ENCODE results near the gene METTL1. TPM values are rescaled to one million over a fixed set of nuclear protein-coding genes. Genes with fewer than 3 reads are reported as not detected.

The METTL1 gene
- total and polyA plus RNA-seq, 2 donors: 4.9 to 16.1 TPM

DNA sequence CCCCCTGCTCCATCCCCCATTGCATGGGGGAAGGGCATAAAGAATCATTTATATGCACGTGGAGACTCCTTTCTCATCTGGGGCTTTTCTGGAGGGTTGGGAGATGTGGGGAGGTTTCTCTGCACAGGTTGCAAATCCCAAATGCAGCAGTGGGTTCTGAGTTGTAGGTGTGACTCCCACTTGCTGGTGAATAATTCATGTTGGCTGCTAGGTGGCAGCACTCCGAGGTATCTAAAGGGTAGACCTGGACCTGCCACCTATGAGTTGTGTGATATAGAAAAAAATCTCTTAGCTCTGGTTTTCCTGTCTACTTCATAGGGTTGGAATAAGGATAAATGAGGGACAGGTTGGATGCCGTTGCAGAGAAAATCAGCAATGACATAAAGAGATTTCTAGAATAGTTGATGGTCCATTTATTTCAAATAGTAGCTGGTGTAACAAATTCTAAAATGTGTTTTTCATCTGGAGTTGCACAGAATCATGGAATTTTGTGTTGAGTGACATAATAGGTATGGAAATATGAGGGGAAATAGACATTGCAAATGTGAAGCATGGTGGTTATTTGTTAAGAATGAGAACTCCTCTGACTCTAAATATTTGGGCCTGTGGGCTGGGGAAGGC is 12.4 kb downstream of the METTL1 start:
- no peak overlapping the region for H3K27ac ChIP-seq (ENCODE audit: low read depth)
- no peak for DNase-seq (ENCODE audit: extremely low spot score)
- H3K4me3 ChIP-seq (ENCODE audit: low read depth, low read length): no peak overlapping the region
- 39% methylated on average over 3 of the region's 3 CpGs for WGBS
- no peaks in the 10 kb centered on the region for H3K4me1 ChIP-seq (ENCODE audit: insufficient read depth)
- H3K36me3 ChIP-seq (ENCODE audit: insufficient read depth): no peaks in the 10 kb centered on the region

GRCh38 chr12:57758552-57759359 is 13.1 kb downstream of the METTL1 start:
- Histone ChIP-seq H3K27ac (ENCODE audit: low read depth) (no peak overlapping the region), H3K4me3 (ENCODE audit: low read depth, low read length) (no peak overlapping the region), H3K36me3 (ENCODE audit: insufficient read depth) (no peaks in the 10 kb centered on the region), H3K4me1 (ENCODE audit: insufficient read depth) (no peaks in the 10 kb centered on the region)
- 91% methylated on average over 25 of the region's 25 CpGs for WGBS
- no peak for DNase-seq (ENCODE audit: extremely low spot score)

DNA sequence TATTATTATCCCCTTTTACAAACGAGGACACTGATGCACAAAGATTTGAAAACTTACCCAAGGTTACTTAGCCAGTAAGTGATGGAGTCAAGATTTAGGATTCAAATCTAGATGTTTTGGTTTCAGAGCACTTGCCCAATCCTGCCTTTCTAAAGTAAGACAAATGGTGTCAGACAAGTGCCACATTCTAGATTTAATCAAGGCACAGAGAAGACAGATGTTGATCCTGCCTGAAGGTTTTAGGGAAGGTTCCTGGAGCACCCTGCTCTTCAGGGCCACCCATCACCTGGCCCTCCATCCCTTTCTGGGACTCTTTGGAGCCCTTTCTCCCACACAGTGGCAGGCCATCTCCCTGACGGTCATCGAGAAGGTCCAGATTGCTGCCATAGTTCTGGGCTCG is 14.1 kb downstream of the METTL1 start:
- WGBS: 92% methylated on average over 4 of the region's 4 CpGs
- H3K4me1 ChIP-seq (ENCODE audit: insufficient read depth): no peaks in the 10 kb centered on the region
- no peak overlapping the region for H3K4me3 ChIP-seq (ENCODE audit: low read depth, low read length)
- no peak overlapping the region for H3K27ac ChIP-seq (ENCODE audit: low read depth)
- DNase-seq (ENCODE audit: extremely low spot score): no peak
- no peaks in the 10 kb centered on the region for H3K36me3 ChIP-seq (ENCODE audit: insufficient read depth)

GRCh38 chr12:57756406-57757341 is 15.2 kb downstream of the METTL1 start:
- 52% methylated on average over 22 of the region's 22 CpGs for WGBS
- H3K4me3 ChIP-seq (ENCODE audit: low read depth, low read length): no peak overlapping the region
- no peak overlapping the region for H3K27ac ChIP-seq (ENCODE audit: low read depth)
- no peaks in the 10 kb centered on the region for H3K4me1 ChIP-seq (ENCODE audit: insufficient read depth)
- no peak for DNase-seq (ENCODE audit: extremely low spot score)
- H3K36me3 ChIP-seq (ENCODE audit: insufficient read depth): no peaks in the 10 kb centered on the region

DNA sequence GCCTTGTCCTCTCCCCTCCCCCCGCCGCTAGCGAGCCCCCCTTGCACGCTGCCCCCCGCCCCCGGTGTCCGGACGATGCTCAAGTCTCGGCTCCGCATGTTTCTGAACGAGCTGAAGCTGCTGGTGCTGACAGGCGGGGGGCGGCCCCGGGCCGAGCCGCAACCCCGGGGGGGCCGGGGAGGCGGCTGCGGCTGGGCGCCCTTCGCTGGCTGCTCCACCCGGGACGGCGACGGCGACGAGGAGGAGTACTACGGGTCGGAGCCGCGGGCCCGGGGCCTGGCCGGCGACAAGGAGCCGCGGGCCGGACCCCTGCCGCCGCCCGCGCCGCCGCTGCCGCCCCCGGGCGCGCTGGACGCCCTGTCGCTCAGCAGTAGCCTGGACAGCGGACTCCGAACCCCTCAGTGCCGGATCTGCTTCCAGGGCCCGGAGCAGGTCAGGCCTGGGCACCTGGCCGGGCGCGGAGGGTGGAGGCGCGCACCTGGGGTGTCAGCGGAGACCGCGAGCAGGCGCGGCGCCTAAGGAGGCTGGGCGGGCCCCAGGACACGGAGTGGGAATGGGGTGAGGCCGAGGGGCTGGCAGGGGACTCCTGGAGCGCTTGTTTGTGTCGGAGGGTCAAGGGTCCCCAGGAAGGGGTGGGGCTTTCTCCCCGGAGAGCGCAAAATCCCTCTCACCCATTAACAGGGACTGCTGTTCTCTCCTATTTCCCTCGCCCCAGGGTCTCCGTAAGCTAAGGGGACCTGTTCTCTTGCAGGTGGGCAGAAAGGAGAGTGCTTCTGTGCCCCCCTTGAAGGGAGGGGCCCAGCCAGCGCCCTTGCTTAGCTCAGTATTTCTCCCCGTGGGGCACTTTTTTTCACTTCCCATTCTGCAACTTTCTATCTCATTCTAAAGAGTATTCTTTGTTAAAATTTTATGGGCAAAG is 16.2 kb downstream of the METTL1 start:
- no peak overlapping the region for H3K27ac ChIP-seq (ENCODE audit: low read depth)
- DNase-seq (ENCODE audit: extremely low spot score): no peak

GRCh38 chr12:57755194-57755453 is 16.8 kb downstream of the METTL1 start:
- H3K27ac ChIP-seq (ENCODE audit: low read depth): peak overlapping the region; percentile 48
- no peak for DNase-seq (ENCODE audit: extremely low spot score)

More for the DNA sequence above, 16.2 kb downstream of the METTL1 start:
- Histone ChIP-seq H3K4me3 (ENCODE audit: low read depth, low read length) (peak overlapping the region; percentile 85), H3K36me3 (ENCODE audit: insufficient read depth) (no peaks in the 10 kb centered on the region), H3K4me1 (ENCODE audit: insufficient read depth) (no peaks in the 10 kb centered on the region)
- WGBS: 2% methylated on average over 76 of the region's 76 CpGs

GRCh38 chr12:57754411-57755193 is 17.3 kb downstream of the METTL1 start, which contains the start of gene MARCHF9:
Gene MARCHF9 (plus strand): TSS chr12:57755103. CDS start chr12:57755529, 426 bp downstream.
- Histone ChIP-seq H3K36me3 (ENCODE audit: insufficient read depth) (no peaks in the 10 kb centered on the region), H3K27ac (ENCODE audit: low read depth) (peak within 1 kb of the TSS; percentile 48), H3K4me1 (ENCODE audit: insufficient read depth) (no peaks in the 10 kb centered on the region), H3K4me3 (ENCODE audit: low read depth, low read length) (peak within 1 kb of the TSS; percentile 85)
- 1% methylated on average over 41 of the region's 41 CpGs for WGBS
- no peak for DNase-seq (ENCODE audit: extremely low spot score)

More at GRCh38 chr12:57755194-57755453, 16.8 kb downstream of the METTL1 start:
- Histone ChIP-seq H3K4me1 (ENCODE audit: insufficient read depth) (no peaks in the 10 kb centered on the region), H3K36me3 (ENCODE audit: insufficient read depth) (no peaks in the 10 kb centered on the region), H3K4me3 (ENCODE audit: low read depth, low read length) (peak overlapping the region; percentile 85)
- 0% methylated on average over 33 of the region's 34 CpGs for WGBS

DNA sequence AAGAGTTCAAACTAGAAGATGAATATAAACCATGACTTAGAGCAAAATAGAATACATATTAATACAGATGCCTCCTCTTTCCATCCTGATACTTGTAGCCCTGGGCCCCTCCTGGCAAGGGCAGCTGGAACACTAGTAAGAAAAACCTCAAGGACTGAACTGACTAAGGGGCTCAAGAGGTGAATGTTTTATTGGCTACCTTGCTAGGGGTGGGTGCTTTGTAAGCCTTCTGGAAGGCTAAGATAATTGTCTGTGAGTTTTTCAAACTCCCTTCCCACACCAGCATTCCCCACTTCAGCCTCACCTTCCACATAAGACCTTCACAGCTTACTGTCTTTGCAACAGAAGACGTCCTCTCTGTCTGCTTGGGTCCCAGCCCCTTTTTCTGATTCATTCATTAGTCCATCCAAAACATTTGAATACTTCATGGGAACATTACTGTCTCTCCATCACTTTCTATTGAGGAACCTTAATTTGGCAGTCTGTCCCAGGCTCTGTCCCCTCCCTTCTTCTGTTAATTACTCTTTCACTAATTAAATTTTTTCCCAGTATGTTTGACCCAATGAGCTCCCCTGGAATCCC is 18.1 kb downstream of the METTL1 start:
- no peak overlapping the region for H3K4me3 ChIP-seq (ENCODE audit: low read depth, low read length)
- 16% methylated on average over 1 of the region's 1 CpG for WGBS

DNA sequence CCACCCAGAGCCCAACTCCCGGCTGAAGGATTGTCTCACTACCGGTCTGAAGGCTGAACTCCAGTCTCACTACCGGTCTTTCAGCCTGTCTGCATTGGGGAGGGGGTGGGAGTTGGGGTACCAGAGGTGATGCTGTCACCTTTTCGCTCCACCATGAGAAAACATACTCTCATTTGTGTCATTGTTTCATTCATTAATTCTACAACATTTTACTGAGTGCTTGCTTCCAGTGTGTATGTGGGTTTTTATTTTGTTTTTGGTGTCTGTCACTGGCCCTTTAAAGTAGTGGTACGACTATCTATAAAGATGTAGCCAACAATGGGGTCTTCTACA is 19.3 kb downstream of the METTL1 start:
- no peak overlapping the region for H3K4me3 ChIP-seq (ENCODE audit: low read depth, low read length)
- no peaks in the 10 kb centered on the region for H3K36me3 ChIP-seq (ENCODE audit: insufficient read depth)
- H3K27ac ChIP-seq (ENCODE audit: low read depth): no peak overlapping the region
- H3K4me1 ChIP-seq (ENCODE audit: insufficient read depth): no peaks in the 10 kb centered on the region
- no peak for DNase-seq (ENCODE audit: extremely low spot score)
- WGBS: 3% methylated on average over 5 of the region's 5 CpGs

More for the DNA sequence above, 18.1 kb downstream of the METTL1 start:
- DNase-seq (ENCODE audit: extremely low spot score): no peak
- H3K36me3 ChIP-seq (ENCODE audit: insufficient read depth): no peaks in the 10 kb centered on the region
- no peak overlapping the region for H3K27ac ChIP-seq (ENCODE audit: low read depth)
- H3K4me1 ChIP-seq (ENCODE audit: insufficient read depth): no peaks in the 10 kb centered on the region

GRCh38 chr12:57751788-57752667 is 19.9 kb downstream of the METTL1 start, which contains the start of gene CDK4:
Gene CDK4 (minus strand): TSS chr12:57752310. CDS start chr12:57751717, 593 bp downstream.
- Histone ChIP-seq H3K27ac (ENCODE audit: low read depth) (peak within 1 kb of the TSS; percentile 57), H3K4me1 (ENCODE audit: insufficient read depth) (no peaks in the 10 kb centered on the region), H3K36me3 (ENCODE audit: insufficient read depth) (no peaks in the 10 kb centered on the region), H3K4me3 (ENCODE audit: low read depth, low read length) (peak within 1 kb of the TSS; percentile 55)
- WGBS: under 1% methylated on average over 58 of the region's 58 CpGs
- peak; percentile 96 for DNase-seq (ENCODE audit: extremely low spot score)

GRCh38 chr12:57751432-57751787 is 20.5 kb downstream of the METTL1 start:
- DNase-seq (ENCODE audit: extremely low spot score): no peak
- H3K4me1 ChIP-seq (ENCODE audit: insufficient read depth): no peaks in the 10 kb centered on the region
- 10% methylated on average over 8 of the region's 8 CpGs for WGBS
- H3K27ac ChIP-seq (ENCODE audit: low read depth): no peak overlapping the region
- no peaks in the 10 kb centered on the region for H3K36me3 ChIP-seq (ENCODE audit: insufficient read depth)
- peak overlapping the region; percentile 55 for H3K4me3 ChIP-seq (ENCODE audit: low read depth, low read length)
